K562 (cell line): Measurements from ENCODE around the gene MTHFR. TPM values are rescaled to one million over a fixed set of nuclear protein-coding genes. Genes with fewer than 3 reads are reported as not detected.

Source experiments
- ATAC-seq: fragments of 200-7000 bp; cut with Tn5 transposase; 3 replicates; pipeline ENCODE4 v1.9.1; 2020; ENCODE audit warnings: moderate library complexity
- BruUV-seq: library from RNA; stranded (reverse); fragments of 400-500 nt; replicated peaks from 2 replicates; lab custom pipeline; 2021; lab: Mats Ljungman, UMichigan
- CTCF ChIA-PET: fragments of 300-600 bp; formaldehyde crosslinking; extraction: SDS; loops from one replicate; lab custom pipeline; 2021; ENCODE audit warnings: low intra/inter-chr PET ratio; lab: Yijun Ruan, JAX
- POLR2A ChIA-PET: fragments of 300-600, 350-650 bp; sonication (Branson Sonifier 250); formaldehyde crosslinking; extraction: SDS; loops from one replicate; lab custom pipeline; 2021; ENCODE audit warnings: antibody characterized with exemption, inconsistent platforms; lab: Yijun Ruan, JAX
- DNase-seq, 4 experiments: peaks; one replicate each; pipeline versions ENCODE4 v3.0.0 to v3.0.0-alpha.2; 2011 to 2018; ENCODE audit warnings: low spot score in 3 of 4, mixed read lengths in 3 of 4; ENCODE audit errors: extremely low read depth in 1 of 4
- FAIRE-seq: peaks from 2 replicates; lab custom pipeline; 2011; peaks lifted over from hg19 to GRCh38; lab: Jason Lieb, UNC
- H2AFZ ChIP-seq: 2 replicates; pipeline ENCODE4 v1.6.0; 2011; ENCODE audit warnings: low read depth, low read length, control low read depth, inconsistent platforms
- H3K27ac ChIP-seq: fragments of 200-600 bp; 3 replicates; pipeline ENCODE4 v1.8.0; 2011; ENCODE audit warnings: low read depth, mild to moderate bottlenecking, control low read depth, inconsistent platforms, low read length, moderate library complexity, mixed read lengths; ENCODE audit errors: extremely low read depth
- H3K27me3 ChIP-seq, 2 experiments: fragments of 300-600 bp in 1 of 2; 2 replicates in 1 of 2; 3 replicates in 1 of 2; pipeline versions ENCODE4 v1.6.0 to v1.8.0; 2011; ENCODE audit warnings: inconsistent platforms in 2 of 2, low read length in 2 of 2, mild to moderate bottlenecking in 1 of 2, mixed read lengths in 1 of 2, moderate library complexity in 1 of 2; ENCODE audit not compliant: control insufficient read depth in 2 of 2, insufficient read depth in 2 of 2
- H3K36me3 ChIP-seq: fragments of 300-600 bp; 3 replicates; pipeline ENCODE4 v1.8.0; 2011; ENCODE audit warnings: mild to moderate bottlenecking, low read length, inconsistent platforms; ENCODE audit not compliant: control insufficient read depth, insufficient read depth
- H3K4me1 ChIP-seq, 2 experiments: fragments of 200-600 bp in 1 of 2; replicated peaks in 1 of 2; 2 replicates in 1 of 2; 3 replicates in 1 of 2; pipeline versions ENCODE4 v1.5.1 to v1.8.0; 2011; ENCODE audit warnings: inconsistent platforms in 2 of 2, low read length in 2 of 2, mild to moderate bottlenecking in 1 of 2, mixed read lengths in 1 of 2, moderate library complexity in 1 of 2; ENCODE audit not compliant: control insufficient read depth in 2 of 2, insufficient read depth in 2 of 2
- H3K4me2 ChIP-seq: 2 replicates; pipeline ENCODE4 v1.6.1; 2011; ENCODE audit warnings: low read length, control low read depth, inconsistent platforms, mixed read lengths; ENCODE audit not compliant: insufficient read depth
- H3K4me3 ChIP-seq: fragments of 200-600 bp; sonication (generic), shearing (Covaris generic); 2 replicates; pipeline ENCODE4 v1.5.1; 2016; ENCODE audit warnings: control low read depth, inconsistent platforms
- H3K79me2 ChIP-seq: fragments of 200-600 bp; 3 replicates; pipeline ENCODE4 v1.8.0; 2011; ENCODE audit warnings: low read length, inconsistent platforms; ENCODE audit not compliant: control insufficient read depth, insufficient read depth
- H3K9ac ChIP-seq, 2 experiments: 2 replicates each; pipeline versions ENCODE4 v1.6.0 to v1.6.1; 2011; ENCODE audit warnings: low read depth in 2 of 2, low read length in 2 of 2, control low read depth in 1 of 2, inconsistent platforms in 1 of 2, mild to moderate bottlenecking in 1 of 2, mixed read lengths in 1 of 2; ENCODE audit not compliant: insufficient read depth in 1 of 2
- H3K9me1 ChIP-seq: one replicate; pipeline ENCODE4 v1.6.0; 2011; ENCODE audit warnings: inconsistent platforms, mild to moderate bottlenecking, low read length, moderate library complexity; ENCODE audit not compliant: control insufficient read depth, insufficient read depth
- H3K9me3 ChIP-seq: replicated peaks from 2 replicates; pipeline ENCODE4 v1.5.1; 2011; ENCODE audit warnings: low read depth, low read length, inconsistent platforms; ENCODE audit not compliant: control insufficient read depth, insufficient read depth
- H4K20me1 ChIP-seq: replicated peaks from 2 replicates; pipeline ENCODE4 v1.6.1; 2011; ENCODE audit warnings: low read length, inconsistent platforms, mixed read lengths; ENCODE audit not compliant: control insufficient read depth, insufficient read depth
- CBFB ChIP-seq: sonication (generic); formaldehyde crosslinking; IDR thresholded peaks from 2 replicates; pipeline ENCODE4 v1.4.0; 2020; ENCODE audit warnings: mild to moderate bottlenecking, missing genetic modification reagents
- ETS1 ChIP-seq: conservative IDR thresholded peaks from 2 replicates; pipeline ENCODE4 v1.6.1; 2011; ENCODE audit warnings: low read depth, mild to moderate bottlenecking, low read length; ENCODE audit not compliant: control insufficient read depth
- NFATC3 ChIP-seq: fragments of 450-650 bp; IDR thresholded peaks from 2 replicates; pipeline ENCODE4 v1.6.1; 2017; ENCODE audit warnings: mild to moderate bottlenecking
- POLR2AphosphoS2 ChIP-seq: IDR thresholded peaks from 2 replicates; pipeline ENCODE4 v1.6.1; 2012; ENCODE audit warnings: low read length, improper control_type of control experiment
- POLR2G ChIP-seq: fragments of 200-400 bp; formaldehyde crosslinking; IDR thresholded peaks from 2 replicates; pipeline ENCODE4 v1.6.1; 2017; ENCODE audit warnings: low read depth, mild to moderate bottlenecking, antibody characterized with exemption, low read length, moderate library complexity
- RBM22 ChIP-seq: fragments of 200-400 bp; formaldehyde crosslinking; IDR thresholded peaks from 2 replicates; pipeline ENCODE4 v1.6.1; 2018; ENCODE audit warnings: low read length, low read depth; ENCODE audit not compliant: poor library complexity, severe bottlenecking
- THAP12 ChIP-seq: fragments of 250-450 bp; sonication (Bioruptor Pico); IDR thresholded peaks from 2 replicates; pipeline ENCODE4 v1.9.0; 2021; ENCODE audit warnings: mild to moderate bottlenecking, inconsistent platforms
- WHSC1 ChIP-seq: IDR thresholded peaks from one replicate; pipeline ENCODE4 v1.6.1; 2012; ENCODE audit warnings: low read length, control low read depth, inconsistent platforms
- ZNF398 ChIP-seq: fragments of 250-450 bp; sonication (Bioruptor Pico); IDR thresholded peaks from 2 replicates; pipeline ENCODE4 v1.8.0; 2021; ENCODE audit warnings: moderate library complexity, mild to moderate bottlenecking, inconsistent platforms
- WGBS: fragments of 100-300 bp; shearing (Covaris generic); methylation state at CpG from one replicate; pipeline ENCODE4 v1.1.6; 2016; ENCODE audit warnings: low coverage, mixed read lengths; ENCODE audit not compliant: insufficient coverage; ENCODE audit errors: missing lambda C conversion rate; 5-methylcytosine and 5-hydroxymethylcytosine counted together
- in situ Hi-C: fragments of 300-500 bp; cut with MboI; formaldehyde crosslinking; loops from 4 replicates; pipeline ENCODE4 v1.15.0; 2018; ENCODE audit warnings: inconsistent platforms, mixed read lengths
- intact Hi-C: fragments of 100-400 bp; cut with micrococcal nuclease; formaldehyde crosslinking; loops from 2 replicates; pipeline ENCODE4 v1.14.2; 2022
- polyA plus RNA-seq, 8 experiments: library from polyadenylated mRNA; depleted of rRNA in 4 of 8; stranded (reverse) in 5 of 8; unstranded in 3 of 8; fragments of >200 nt; fragmentation: Nextera tagmentation in 2 of 8; fragmentation: Illumina TruSeq in 1 of 8; extraction: Ambion mirVana in 2 of 8; extraction: Trizol in 1 of 8; gene quantifications; 2 replicates each; pipeline versions ENCODE4 v1.2.1 to v1.2.3, GENCODE V29; 2011 to 2014; ENCODE audit warnings: inconsistent platforms in 1 of 8, missing spikeins in 1 of 8
- total RNA-seq, 7 experiments: library from RNA; depleted of rRNA in 6 of 7; stranded (reverse); fragments of >200 nt in 6 of 7; fragmentation: Illumina TruSeq in 2 of 7; extraction: Trizol in 2 of 7; gene quantifications; 2 replicates each; pipeline versions ENCODE4 v1.2.1 to v1.2.3, GENCODE V29; 2011 to 2021; ENCODE audit warnings: low replicate concordance in 1 of 7
- TF ChIP-seq, protein P1 (sequence below): sonication (generic); formaldehyde crosslinking; IDR thresholded peaks from 2 replicates; pipeline ENCODE4 v1.8.0; 2022; ENCODE audit warnings: mild to moderate bottlenecking, missing genetic modification reagents

MTHFR gene
- total and polyA plus RNA-seq, 9 of the 15 experiments (the other 6 are each of a cell fraction or from before 2014, with no cell fraction given): 5.0 to 104 (median 62.6) TPM

DNA sequence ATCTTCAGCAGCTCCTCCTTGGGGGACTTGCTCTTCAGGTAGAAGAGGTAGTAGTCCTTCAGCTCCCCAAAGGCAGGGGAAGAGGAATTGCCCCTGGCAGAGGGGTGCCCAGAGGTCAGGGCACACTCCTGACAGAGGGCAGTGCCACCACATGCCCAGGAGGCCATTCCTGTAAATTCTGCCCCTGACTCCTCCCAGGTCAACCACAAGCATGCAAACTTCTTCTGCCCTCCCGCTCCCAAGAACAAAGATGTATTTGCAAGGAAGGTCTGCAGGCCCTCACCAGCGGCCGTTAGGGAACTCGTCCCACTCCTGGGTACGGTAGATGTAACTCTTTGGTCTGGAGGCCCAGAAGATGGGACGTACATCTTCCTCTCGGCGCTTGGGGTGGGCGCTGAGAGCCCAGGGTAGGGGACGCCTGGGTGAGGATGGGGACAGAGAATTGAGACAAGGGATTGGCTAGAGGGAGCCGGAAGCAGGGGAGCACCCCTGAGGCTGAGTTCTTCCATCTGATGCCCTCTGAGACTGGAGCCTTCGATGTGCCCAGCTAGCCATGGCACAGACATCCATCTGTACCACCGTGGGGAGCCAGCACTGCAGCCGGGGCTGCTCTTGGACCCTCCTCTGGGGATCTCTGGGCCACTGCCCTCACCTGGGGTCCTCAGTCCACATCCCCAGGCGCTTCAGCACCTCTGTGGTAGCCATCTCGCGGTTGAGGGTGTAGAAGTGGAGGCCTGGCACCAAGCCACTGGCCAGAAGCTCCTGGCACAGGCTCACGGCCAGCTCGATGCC, 11.1 kb downstream of the MTHFR start:
- 0 out of 2 replicates have a peak overlapping the region, but pooled peaks have one; percentile 81 for H3K4me2 ChIP-seq
- TF ChIP-seq RBM22 (peak; percentile 79), ZNF398 (CRISPR knock-in tag) (no peak), POLR2G (peak; percentile 84), THAP12 (CRISPR knock-in tag) (0 out of 2 replicates have a peak, but pooled peaks have one; percentile 11), NFATC3 (no peak), WHSC1 (peak; percentile 59), CBFB (CRISPR knock-in tag) (peak; percentile 61), POLR2AphosphoS2 (peak; percentile 0; the same call in 1 of the 2 replicates), ETS1 (no peak)
- TF ChIP-seq, protein P1, sequence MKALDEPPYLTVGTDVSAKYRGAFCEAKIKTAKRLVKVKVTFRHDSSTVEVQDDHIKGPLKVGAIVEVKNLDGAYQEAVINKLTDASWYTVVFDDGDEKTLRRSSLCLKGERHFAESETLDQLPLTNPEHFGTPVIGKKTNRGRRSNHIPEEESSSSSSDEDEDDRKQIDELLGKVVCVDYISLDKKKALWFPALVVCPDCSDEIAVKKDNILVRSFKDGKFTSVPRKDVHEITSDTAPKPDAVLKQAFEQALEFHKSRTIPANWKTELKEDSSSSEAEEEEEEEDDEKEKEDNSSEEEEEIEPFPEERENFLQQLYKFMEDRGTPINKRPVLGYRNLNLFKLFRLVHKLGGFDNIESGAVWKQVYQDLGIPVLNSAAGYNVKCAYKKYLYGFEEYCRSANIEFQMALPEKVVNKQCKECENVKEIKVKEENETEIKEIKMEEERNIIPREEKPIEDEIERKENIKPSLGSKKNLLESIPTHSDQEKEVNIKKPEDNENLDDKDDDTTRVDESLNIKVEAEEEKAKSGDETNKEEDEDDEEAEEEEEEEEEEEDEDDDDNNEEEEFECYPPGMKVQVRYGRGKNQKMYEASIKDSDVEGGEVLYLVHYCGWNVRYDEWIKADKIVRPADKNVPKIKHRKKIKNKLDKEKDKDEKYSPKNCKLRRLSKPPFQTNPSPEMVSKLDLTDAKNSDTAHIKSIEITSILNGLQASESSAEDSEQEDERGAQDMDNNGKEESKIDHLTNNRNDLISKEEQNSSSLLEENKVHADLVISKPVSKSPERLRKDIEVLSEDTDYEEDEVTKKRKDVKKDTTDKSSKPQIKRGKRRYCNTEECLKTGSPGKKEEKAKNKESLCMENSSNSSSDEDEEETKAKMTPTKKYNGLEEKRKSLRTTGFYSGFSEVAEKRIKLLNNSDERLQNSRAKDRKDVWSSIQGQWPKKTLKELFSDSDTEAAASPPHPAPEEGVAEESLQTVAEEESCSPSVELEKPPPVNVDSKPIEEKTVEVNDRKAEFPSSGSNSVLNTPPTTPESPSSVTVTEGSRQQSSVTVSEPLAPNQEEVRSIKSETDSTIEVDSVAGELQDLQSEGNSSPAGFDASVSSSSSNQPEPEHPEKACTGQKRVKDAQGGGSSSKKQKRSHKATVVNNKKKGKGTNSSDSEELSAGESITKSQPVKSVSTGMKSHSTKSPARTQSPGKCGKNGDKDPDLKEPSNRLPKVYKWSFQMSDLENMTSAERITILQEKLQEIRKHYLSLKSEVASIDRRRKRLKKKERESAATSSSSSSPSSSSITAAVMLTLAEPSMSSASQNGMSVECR (CRISPR knock-in tag): 0 out of 2 replicates have a peak, but pooled peaks have one; percentile 12

More for the DNA sequence above, 11.1 kb downstream of the MTHFR start:
- DNase-seq: peak in 1 of 4 experiments; percentile 9
- peaks cover 82% of the 10 kb centered on the region for H3K36me3 ChIP-seq
- no peaks in the 10 kb centered on the region for H3K9me3 ChIP-seq
- no TSS peak for BruUV-seq
- H3K79me2 ChIP-seq: peaks cover 43% of the 10 kb centered on the region
- ATAC-seq: no peak
- no peak overlapping the region; the same call in 2 of the 3 replicates for H3K27ac ChIP-seq
- in situ Hi-C loops (no loop called here), intact Hi-C loops (loop anchor here (5.0 kb wide), 1 partner anchor 57 kb away; the partner anchor contains the start of gene AGTRAP)
- H2AFZ ChIP-seq: no peak overlapping the region
- no peaks in the 10 kb centered on the region for H3K27me3 ChIP-seq
- CTCF ChIA-PET: no interaction called here
- peaks cover 78 to 84% of the 10 kb centered on the region in 2 experiments for H3K4me1 ChIP-seq
- POLR2A ChIA-PET: interaction anchor here (0.6 to 10.5 kb wide), 13 partner anchors 7 to 320 kb away, joined by 3 to 115 read pairs (median 4); partner anchors contain the start of genes CLCN6 and MTHFR
- no peak for FAIRE-seq
- peak overlapping the region; percentile 54 to 80; a peak in 3 of 4 replicates for H3K9ac ChIP-seq
- 96% methylated on average over 19 of the region's 19 CpGs for WGBS
- no peak overlapping the region for H3K4me3 ChIP-seq
- no peaks in the 10 kb centered on the region for H4K20me1 ChIP-seq
- H3K9me1 ChIP-seq: no peaks in the 10 kb centered on the region
